HG03095 (cell line): Measurements from ENCODE around the gene SH2D4B.

Experiments
- ATAC-seq: cut with Tn5 transposase; IDR thresholded peaks from one replicate; pipeline ENCODE4 v1.9.1; 2021; ENCODE audit warnings: moderate library complexity; ENCODE audit not compliant: unreplicated experiment

The SH2D4B gene

DNA sequence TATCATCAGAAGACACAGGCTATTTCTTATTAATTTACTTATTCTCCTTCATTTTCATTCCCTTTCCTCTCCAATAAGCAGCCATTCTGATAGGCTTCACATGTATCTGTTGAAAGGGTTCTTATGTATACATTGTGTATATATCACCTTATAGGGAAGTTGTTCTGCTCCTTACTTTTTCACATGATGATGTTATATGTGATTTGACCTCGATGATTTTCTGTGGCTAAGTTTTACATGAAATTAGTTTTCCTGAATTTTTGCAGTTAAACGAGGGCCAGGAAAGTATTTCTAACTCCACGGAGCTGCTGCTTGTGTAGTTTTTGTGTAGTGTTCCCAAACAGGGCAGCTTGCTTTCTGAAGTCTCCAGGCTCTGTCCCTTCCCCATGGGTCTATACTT lies 84.5 kb downstream of the SH2D4B start:
- no peak for ATAC-seq

DNA sequence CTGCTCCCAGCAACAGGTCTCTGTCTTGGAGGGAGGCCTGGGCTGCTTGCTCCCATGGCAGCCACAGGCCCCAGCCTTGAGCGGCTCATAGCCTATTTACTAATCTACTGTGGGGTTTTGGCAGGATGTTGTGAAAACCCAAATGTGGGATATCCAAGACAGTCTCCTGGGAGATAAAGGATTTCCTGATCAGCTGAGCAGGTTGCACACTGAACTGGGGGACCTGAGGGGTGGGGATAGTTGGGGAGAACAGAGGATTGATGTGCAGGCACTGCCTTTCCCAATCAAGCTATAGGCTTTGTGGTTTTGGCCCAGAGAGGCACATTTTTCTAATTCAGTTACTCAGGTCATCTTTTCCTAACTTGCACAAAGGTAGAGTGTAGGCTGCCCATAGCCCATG lies 92.6 kb downstream of the SH2D4B start:
- no peak for ATAC-seq

DNA sequence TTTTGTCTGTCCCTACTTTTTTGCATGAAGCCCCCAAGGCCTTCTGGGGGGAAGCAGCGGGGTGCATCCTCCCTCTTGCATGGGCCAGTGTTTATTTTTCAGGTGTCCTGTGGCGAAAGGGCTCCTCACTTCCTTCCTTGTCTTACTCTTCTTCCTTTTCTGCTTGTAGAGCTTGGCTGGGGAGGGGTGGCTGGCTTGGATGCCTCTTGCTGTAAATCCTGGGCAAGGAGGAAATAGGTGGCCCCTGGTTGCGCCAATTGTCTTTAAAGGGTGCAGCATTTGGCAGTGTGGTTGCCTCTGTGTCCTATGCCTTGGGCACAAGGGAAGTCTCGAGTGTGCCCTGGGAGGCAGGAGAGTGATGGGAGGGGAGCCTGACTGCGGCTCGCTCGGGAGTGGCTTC lies 95.0 kb downstream of the SH2D4B start:
- no peak for ATAC-seq

DNA sequence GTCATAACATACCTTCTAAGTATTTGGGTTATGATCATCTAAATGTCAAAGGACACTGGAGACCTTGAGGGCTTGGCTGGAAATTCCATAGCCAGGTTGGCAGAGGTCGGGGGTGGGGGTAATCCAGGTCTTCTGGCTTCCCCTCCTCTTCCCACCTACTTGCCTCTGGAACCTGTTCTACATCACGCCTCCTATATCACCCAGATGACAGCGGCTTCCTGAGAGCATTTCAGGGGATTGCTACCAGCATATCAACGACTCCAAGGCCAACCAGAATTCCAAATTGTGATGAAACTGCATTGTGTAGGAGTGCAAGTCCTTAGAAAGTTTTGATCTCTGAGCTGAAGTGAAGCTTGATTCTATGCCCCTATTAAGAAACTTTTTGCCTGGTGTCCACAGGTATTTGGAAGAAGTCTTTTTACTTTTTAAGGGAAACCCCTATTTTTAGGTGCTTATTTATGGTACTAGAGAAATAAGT lies 95.7 kb downstream of the SH2D4B start:
- no peak for ATAC-seq

DNA sequence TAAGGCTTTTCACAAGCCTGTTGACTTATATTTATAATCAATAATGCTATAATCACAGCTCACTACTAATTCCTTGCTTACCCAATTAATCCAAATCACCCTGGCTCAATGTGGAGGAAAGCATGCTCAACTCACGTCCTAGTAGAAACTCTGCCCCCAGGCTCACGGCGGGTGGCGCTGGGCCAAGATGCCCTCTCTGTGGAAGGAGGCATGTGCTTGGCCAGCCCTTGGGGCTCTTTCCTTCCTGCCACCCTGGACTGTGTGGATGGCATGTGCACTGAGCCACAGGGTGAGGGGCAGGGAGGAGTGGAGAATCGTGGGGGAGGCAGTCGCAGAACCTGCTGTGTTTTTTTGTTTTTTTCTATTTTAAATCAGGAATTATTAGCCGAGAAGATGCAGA lies 96.2 kb downstream of the SH2D4B start:
- no peak for ATAC-seq

DNA sequence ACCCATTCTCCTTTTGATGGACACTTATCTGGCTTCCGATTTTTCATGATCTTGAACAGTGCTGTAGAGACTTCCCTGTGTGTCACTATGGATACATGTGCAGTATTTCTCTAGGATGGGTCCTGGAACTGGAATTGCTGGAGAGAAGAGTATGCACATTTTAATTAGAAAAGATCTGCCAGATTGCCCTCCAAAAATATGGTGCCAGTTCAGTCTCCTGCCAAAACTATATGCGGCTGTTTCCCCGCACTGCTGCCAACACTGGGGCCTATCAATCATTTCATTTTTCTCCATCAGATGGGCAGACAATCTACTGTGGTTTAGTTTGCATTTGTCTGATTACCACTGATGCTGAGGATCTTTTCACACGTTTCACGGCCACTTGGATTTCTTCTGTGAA lies 105.0 kb downstream of the SH2D4B start:
- ATAC-seq = no peak

DNA sequence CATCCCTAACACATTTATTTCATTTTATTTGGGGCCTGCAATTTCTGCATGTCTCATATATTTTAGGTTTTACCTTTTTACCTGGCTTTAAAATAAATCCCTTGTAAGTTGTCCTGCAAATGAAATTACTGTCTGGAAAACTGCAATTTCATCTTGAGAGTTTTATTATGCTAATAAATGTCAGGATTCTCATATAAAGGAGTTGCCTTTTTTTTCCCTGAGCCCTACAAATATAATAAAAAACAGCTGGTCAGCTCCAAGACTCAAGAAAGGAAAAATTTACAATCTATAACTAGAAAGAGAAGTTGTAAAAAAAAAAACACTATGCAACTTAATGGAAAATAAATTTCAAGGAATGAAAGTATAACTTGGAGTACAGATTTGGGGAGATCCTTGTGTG lies 108.7 kb downstream of the SH2D4B start:
- no peak for ATAC-seq

DNA sequence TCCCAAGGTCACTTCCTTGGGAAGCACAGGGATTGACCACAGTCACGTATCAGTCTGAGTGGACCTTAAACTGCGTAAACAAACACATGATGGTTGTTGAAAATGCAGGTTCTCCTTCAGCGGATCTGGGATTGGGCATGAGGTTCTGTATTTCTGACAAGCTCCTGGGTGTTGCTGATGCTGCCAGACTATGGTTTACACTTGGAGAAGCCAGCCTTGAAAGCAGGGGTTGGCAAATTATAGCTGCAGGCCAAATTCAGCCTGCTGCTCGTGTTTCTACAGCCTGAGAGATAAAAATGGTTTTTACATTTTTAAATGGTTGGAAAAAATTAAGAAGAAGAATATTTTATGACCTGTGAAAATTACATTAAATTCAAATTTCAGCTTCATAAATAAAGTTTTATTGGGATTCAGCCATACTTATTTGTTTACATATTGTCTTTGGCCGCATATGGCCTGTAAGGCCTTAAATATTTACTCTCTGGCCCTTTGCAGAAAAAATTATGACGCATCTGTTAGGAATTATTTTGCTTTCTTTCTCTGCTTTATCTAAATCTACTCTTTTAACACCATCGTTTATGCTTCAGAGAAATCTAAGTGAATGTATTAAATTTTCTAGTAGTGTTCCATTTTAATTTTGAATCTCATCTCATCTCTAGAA lies 109.6 kb downstream of the SH2D4B start:
- ATAC-seq = no peak

DNA sequence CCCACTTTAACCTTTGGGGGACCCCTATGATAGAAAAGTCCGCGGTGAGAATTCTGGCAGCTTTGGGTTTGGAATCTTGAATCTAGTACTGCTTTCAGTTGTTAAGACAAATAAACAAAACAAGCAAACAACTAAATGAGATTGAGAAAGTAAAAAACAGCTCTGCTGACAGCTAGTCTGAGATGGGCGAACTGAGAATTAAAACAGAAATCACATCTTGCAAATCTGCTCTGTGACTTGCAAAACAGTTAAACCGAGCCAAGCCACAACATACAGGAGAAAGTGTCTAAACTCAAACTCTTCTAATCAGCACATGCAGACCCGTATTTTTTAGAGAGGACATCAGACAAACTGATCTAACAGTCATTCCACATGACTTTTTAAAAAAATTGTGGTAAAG lies 110.4 kb downstream of the SH2D4B start:
- no peak for ATAC-seq

DNA sequence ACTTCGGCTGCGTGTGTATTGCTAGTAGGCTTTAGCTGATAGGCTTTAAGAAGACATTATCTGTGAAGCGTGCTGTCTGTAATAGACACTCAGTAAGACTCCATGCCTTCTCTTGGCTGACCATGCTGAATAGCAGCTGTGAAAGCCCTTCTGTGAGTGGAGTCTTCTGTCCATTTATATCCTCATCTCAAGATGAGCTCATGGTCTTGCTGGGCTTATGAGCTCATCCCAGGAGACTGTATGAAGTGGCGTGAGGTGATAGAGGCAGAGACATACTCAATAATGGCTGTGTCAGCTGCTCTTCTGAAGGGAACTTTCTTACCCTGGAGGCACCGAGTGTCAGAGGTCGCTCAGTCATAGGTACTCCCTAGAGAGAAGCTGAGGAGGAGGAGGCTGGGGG lies 111.5 kb downstream of the SH2D4B start:
- no peak for ATAC-seq

DNA sequence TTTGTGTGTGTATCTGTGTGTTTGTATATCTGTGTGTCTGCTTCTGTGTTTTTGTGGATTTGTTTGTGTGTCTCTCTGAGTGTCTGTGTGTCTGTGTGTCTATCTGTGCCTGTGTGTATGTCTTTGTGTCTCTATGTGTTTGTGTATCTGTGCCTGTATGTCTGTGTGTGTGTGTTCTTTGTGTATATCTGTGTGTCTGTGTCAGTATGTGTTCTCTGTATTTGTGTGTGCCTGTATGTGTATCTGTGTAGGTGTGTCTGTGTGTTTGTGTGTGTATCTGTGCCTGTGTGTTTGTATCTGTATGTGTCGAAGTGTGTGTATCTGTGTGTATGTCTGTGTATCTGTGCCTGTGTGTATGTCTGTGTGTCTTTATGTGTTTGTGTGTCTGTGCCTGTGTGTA lies 118.2 kb downstream of the SH2D4B start:
- ATAC-seq = no peak

DNA sequence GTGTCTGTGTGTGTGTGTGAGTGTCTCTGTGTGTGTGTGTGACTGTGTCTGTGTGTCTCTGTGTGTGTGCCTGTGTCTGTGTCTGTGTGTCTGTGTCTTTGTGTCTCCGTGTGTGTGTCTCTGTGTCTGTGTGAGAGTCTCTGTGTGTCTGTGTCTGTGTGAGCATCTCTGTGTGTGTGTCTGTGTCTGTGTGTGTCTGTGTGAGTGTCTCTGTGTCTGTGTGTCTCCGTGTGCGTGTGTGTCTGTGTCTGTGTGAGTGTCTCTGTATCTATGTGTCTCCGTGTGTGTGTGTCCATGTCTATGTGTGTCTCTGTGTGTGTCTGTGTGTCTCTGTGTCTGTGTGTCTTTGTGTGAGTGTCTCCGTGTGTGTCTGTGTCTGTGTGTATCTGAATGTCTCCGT lies 120.4 kb downstream of the SH2D4B start:
- ATAC-seq = no peak

DNA sequence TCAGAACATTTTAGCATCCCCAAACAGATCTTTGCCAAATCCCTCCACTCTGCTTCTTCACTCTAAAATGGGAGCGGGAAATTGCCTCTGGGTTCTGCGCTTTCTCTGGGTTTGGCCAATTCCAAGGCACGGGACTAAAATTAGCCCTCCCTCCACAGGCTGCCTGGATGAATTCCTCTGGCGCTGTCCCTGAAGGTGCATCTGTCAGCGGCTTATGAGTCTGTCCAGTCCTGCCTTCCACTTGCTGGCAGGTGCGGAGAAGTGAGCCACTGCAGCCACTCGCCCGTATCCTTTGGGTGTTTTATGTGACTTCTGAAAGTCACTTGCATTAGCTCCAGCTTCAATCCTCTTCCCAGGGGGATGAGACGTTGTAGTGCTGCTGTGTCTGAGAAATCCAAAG lies 121.6 kb downstream of the SH2D4B start:
- no peak for ATAC-seq

DNA sequence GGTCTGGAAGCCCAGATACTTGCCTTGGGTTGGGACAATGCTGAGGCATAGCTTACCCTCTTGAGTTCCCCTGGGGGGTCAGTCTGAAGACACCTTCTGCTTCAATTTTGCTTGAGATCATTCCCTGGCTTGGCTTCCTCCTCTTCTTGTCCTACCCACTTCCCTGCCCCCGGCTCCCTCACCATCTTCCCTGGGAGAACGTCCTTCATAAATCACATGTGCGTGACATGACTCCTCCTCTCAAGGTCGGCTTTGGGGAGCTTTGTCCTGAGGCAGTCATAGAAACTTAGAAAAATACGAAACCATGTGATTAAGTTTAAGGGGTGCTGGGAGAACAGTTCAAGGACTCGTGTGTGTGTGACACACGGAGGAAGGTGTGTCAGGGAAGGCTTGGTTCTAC lies 122.6 kb downstream of the SH2D4B start:
- no peak for ATAC-seq

DNA sequence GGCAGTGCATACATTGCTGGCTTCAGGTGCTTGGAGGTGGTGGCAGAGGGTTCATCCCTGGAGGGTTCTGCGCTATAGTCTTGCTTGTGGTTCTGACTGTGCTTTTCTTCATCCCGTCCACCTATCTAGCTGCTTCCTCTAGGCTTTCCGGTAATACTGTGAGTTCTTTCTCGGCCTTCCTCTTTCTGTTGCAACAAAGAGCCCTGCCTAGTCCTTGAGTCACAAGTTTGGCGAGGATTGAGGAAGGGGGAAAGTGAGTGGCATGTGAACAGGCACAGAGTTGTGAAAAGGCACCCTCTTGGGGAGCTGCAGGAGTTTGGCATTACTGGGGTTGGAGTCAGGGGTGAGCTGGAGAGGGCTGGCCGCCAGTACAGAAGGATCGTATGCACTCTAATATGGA lies 123.0 kb downstream of the SH2D4B start:
- no peak for ATAC-seq

DNA sequence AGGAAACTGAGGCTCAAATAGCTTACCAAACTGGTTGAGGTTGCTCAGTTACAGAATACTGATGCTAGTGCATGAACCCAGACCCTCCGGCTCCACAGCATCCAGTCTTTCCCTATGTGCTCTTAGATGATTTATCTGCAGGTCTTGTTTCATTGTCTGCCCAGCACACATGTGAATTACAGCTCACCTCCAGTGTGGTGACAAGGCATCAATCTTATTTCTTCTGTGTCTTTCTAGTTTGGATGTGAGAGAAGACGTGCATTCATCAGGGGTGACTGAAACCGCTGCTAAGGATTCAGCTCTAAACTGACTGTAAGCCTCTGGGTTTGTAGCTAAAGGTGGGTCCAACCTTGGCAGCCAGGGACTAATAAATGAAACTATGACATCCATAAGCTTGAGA lies 123.8 kb downstream of the SH2D4B start:
- ATAC-seq = no peak

DNA sequence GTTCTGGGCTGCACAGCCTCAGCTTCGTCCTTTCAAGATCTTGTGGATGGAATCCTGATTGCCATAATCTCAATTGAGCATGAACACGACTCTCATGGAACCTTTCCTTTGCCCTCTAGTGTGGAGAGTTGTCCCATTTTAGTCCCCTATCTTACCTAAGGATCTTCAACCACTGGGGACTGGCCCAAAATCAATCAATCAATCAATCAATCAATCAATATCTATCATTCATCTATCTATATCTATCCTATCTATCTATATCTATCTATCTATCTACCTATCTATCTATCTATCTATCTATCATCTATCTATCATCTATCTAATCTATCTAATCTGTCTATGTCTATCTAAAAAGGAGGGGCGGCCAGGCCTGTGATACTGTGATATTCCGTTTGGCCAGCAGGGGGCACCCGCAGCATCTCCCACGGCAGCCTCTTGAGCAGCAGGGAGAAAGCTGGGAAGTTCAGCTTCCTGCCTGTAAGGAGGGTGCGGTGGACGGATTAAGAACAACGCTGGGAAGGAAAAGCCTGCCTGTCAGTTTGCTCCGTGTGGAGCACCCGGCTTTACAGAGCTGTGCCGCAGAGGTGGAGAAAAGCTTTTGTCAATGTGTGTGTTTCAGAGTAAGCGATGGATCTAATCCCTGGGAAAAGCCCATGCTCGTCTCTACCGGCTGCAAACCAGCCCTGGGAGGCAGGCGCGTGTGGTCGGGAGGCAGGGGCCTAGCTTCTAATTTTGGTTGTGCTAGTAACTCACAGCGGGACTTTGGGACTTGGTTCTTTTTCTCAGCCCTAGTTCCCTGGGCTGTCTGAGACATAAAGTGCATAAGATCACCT lies 124.9 kb downstream of the SH2D4B start:
- peak; percentile 76 for ATAC-seq

DNA sequence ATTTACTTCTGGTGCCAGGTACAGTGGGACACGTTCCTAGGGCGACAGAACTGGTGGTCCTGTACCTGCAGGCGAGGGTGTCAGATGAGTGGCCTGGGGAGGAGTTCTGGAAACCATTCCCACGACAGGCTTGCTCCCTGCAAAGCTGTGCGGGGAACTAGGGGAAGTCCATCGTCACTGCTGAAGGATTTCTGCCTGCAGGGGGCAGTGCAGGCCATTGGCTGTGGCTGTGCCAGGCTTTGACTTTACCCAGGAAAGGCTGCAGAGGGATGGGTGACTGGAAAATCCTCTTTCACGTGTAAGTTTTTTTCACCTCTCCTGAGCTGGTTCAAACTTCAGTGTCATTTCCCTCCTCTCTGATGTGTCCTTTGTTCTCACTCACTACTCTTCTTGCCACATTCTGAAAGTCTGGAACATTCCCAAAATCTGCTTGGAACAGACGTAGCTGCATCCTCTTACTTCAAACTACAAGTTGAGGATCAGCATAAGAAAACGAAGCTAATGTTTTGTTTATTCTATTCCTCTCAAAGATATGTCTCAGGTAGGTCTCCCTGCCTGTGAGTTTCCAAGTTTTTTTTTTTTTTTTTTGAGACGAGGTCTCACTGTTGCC lies 126.5 kb downstream of the SH2D4B start:
- peak; percentile 48 for ATAC-seq

DNA sequence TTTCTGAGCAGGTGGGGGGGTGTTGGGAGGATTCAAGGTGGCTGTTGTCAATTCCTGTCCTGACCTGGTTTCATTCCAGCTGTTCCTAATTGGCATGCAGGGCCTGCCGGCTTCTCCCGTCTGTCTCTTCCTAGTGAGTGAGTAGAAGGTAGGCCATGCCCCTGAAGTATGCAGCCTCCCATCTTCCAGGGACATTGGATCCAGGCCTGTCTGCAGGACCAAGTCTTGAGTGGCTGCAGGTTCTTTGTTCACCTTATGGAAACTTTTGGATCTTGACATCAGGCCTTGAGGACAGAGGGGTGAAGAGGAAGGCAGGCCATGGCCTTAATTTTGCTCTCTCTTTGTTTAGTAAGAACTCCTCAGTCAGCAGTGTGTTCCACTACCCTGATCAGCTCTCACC lies 131.8 kb downstream of the SH2D4B start:
- no peak for ATAC-seq

DNA sequence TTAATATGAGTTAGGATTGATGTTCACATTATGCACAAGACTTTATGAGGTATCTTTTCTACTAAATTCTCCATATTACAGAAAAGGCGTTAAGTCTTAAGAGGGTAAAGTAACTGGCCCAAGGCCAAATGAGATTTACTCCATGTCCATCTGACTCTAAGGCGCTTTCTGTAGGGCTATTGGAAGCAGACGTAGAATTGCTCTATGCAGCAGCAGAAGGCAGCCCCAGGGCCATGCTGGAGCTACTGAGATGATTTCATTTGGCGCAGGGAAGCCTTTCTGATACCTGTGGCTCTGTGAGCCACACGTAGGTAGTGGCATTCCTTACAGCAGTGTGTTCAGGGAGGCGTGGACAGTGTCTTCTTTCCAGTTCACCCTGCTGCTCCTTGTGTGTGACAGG lies 133.1 kb downstream of the SH2D4B start:
- ATAC-seq = no peak

DNA sequence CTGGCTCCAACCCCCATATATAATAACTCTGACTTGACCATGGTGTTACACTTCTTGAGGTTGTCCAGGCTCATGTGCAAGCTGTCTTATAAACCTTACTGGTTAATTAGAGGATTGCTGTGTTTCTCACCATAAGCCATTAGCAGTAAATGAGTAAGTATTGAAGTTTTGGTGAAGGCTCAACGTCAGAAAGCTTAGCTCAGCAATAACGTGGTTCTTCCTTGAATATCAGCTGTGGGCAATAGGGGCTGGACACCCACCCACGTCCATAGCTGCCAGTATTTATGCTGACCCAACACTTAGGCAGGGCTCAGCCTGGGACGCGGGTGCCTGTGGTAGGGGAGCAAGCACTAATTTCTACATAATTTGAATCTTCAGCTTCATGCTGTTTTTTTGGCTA lies 134.1 kb downstream of the SH2D4B start:
- no peak for ATAC-seq

DNA sequence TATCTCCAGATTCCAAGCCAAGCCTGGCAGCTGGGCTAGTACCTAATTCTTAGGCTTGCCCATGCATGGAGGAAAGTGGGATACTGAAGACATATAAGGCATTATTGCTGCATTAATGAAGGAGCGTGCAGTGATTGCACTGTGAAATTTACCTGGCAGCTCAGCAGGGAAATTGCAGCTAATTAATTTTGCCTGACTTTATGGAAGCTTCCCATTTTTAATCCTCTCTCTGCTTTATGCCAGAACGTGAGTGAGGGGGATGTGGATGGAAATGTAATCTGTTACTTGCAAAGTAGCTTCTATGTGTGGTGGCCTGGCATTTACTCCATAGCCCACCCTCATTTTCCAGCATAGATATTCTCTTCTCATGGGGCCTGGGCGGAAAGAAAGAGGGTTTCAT lies 134.9 kb downstream of the SH2D4B start:
- no peak for ATAC-seq
